ENCODE results near the gene CMTM8.

Gene CMTM8

DNA sequence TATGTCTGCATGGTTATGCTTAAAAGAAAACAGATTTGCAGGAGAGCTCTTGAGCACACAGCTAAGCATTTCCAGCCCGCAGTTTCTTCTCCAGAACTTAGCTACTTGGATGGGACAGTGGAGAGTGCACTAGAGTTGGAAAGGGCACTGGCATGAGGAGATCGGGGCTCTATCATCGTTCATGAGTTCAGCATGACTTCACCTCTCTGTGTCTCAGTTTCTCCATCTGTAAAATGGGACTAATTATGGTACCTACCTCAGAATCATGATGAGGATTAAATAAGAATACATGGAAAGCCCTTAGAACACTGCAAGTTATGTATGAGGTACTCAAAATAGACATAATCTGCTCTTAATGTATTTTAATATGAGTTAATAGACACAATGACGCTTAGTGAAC lies 69.9 kb downstream of the CMTM8 start:
- no peak for DNase-seq (ENCODE audit: low read depth)

DNA sequence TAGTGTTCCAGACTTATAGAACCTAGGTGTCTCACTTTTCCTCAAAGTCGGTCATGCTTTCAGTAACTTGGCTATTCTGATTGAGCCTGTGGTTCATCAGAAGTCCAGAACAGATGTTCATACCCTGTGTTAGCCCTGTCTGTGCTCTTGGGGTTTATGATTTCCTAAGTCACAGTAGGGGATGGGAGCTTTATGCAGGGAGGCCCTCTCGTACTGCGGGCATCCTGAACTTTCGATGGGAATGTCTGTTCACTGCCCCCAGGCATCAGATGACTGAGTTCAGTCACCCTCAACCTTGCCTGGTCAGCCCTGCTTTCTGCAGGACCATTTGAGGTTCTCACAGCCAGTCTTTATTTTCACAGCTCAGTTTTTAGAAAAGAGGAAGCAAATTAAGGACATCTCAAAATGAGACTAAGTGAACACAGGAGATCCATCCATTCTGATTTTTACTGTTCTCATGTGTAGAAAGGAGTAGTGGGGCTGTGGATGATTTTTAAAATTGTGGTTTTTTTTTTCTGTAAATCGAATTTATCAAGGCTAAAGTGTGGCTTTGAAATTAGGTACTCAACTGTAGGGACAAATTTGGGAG lies 71.3 kb downstream of the CMTM8 start:
- DNase-seq (ENCODE audit: low read depth) = no peak

- no peak for DNase-seq (ENCODE audit: low read depth)
These were observed 71.9 kb downstream of the CMTM8 start for GRCh38 chr3:32310336-32310735.

DNA sequence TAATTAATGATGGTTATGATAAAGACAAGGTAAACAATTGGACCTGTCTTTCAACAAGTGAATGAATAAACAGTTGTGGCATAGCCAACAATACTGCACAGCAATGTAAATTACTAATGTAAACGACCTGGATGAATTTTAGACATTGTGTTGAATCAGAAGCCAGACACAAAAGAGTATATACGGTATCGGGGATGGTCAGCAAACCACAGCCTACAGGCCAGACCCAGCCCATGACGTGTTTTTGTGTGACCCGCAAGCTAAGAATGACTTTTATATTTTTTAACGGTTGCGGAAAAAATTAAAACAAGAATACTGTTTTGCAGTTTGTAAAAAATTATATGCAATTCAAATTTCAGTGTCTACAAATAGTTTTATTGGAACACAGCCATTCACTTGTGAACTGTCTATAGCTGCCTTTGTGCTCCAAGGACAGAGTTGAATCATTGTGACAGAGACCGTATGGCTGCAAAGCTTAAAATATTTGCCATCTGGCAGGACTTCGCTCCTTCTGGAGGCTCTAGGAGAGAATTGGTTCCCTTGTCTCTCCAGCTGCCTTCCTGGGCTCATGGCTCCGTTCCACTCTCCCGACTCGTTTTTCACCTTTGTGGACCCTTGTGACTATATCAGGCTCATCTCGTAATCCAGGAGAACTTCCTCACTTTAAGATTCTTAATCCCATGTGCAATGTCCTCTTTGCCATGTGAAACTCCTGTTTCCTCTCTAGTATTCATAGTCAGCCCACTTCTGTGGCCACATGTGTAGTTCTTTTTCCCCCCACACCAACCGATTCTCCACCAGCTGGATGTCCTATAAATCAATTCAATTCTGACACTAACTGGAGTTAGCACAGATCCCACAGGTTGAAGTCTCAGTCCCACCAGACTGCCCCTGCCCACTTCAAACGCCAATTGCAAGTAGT lies 72.7 kb downstream of the CMTM8 start:
- DNase-seq (ENCODE audit: low read depth) = no peak

DNA sequence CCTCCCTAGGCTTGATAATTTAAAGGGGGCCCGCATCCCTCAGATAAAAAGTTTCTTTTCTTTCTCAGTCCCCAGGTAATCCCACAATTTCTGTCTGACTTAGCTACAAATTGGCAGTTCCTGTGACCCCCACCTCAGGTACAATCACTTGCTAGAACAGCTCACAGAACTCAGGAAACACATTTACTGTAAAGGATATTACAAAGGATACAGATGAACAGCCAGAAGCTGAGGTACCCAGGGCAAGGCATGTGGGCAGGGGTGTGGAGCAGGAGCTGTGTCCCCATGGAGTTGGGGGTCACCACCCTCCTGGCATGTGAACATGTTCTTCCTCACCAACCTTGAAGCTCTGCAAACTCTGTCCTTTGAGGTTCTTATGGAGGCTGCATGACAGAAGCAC lies 73.8 kb downstream of the CMTM8 start:
- DNase-seq (ENCODE audit: low read depth) = no peak

DNA sequence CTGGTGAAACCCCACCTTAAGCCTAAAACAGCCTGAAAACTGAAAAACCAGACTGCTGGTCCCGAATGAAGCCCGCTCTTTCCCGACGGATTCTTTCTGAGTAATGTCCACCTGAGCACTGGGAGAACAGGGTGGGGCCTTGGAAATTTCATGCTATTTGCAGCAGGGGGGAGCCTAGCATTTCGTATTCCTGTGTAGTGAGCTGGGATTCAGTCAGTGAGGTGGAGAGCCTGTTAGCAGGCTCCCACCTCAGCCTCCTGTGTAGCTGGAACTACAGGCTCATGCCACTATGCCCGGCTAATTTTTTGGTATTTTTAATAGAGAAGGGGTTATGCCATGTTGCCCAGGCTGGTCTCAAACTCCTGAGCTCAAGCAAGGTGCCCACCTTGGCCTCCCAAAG lies 74.7 kb downstream of the CMTM8 start:
- no peak for DNase-seq (ENCODE audit: low read depth)

DNA sequence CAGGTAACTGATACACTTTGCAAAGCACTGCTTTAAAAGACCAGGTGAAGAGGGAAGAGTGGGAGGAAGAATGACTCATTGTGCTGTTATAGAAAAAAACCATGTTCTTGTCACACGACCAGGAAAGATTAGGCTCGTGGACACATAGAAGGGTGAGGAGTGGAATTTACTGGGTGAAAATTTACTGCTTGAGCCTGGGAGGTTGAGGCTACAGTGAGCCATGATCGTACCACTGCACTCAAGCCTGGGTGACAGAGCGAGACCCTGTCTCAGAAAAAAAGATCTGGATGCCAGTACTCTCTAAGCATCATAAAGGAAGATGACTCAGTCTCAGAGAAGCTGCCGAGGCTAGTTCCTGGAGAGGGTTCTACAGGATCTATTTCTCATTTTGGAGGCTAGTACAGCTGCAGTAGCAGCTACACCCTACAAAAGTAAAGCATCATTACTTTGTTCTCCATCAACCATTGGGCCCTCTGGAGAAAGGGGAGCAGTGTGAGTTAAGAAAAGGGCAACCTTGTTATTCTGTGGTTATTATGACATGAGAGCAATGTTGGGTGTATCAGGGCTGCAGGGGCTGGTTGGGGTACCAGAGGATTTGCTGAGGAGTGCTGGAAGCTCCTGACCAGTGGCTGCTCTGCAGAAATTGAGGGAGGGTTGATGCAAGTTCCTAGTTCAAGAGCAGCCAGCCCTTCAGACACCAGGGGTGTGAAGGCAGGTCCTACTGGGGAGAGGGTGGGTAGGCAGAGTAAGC lies 75.4 kb downstream of the CMTM8 start:
- peak; percentile 31 for DNase-seq (ENCODE audit: low read depth)

- DNase-seq (ENCODE audit: low read depth) = no peak
These were observed 77.0 kb downstream of the CMTM8 start for GRCh38 chr3:32315441-32315840.

DNA sequence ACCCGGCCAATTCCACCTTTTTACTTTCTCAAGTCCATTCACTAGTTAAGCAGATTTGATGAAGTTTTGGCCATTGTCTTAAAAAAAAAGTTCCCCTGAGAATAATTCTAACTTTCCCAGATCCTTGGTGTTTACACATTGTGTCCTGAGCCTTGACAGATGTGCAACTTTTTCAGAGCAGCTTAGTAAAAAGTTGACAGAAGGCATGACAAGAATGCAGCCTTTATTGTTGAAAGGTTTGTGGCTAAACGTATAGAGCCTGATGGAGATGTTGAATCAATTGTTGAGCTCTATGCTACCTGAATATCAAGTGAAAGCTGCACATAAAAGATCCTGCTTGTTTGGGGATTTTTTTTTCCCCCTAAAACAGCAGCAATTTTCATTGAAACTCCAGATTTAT lies 77.8 kb downstream of the CMTM8 start:
- DNase-seq (ENCODE audit: low read depth) = no peak

GRCh38 chr3:32316976-32317375 lies 78.5 kb downstream of the CMTM8 start:
- DNase-seq (ENCODE audit: low read depth) = no peak

DNA sequence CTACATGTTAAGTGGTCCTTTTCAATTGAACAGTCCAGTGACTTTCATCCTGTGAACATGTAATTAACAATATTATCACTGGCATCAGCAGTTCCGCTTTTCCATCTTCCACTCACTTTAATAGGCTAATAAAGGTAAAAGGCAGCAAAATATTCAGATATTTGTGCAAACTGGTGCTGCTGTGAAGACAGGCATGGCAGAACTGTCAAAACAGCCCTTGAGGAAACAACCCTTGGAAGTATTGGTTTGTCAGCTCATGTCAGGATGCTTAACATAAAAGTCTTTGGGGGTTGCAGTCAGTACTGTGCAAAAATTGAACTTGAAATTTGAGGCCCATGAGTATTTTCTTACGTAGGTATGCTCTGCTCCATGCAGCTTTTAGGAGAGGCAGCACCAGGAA lies 81.1 kb downstream of the CMTM8 start:
- no peak for DNase-seq (ENCODE audit: low read depth)

DNA sequence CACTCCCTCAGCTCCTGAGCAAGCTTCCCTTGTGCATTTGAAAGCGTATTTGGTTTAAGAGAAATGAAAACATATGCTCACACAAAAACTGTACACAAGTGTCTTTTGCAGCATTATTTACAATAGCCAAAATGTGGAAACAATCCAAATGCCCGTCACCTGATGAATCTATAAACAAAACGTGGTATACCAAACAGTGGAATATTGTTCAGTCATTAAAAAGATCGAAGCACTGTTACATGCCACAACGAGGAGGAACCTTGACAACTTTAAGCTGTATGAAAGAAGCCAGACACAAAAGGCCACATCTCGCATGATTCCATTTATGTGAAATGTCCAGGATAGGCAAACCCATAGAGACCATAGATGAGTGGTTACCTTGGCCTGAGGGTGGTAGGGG lies 81.6 kb downstream of the CMTM8 start:
- DNase-seq (ENCODE audit: low read depth) = no peak

- no peak for DNase-seq (ENCODE audit: low read depth)
These were observed 82.8 kb downstream of the CMTM8 start for GRCh38 chr3:32321095-32321790.

GRCh38 chr3:32322311-32322710 lies 83.8 kb downstream of the CMTM8 start:
- no peak for DNase-seq (ENCODE audit: low read depth)

- no peak for DNase-seq (ENCODE audit: low read depth)
These were observed 85.1 kb downstream of the CMTM8 start for GRCh38 chr3:32323604-32324003.

- no peak for DNase-seq (ENCODE audit: low read depth)
These were observed 86.7 kb downstream of the CMTM8 start for GRCh38 chr3:32325201-32325600.

DNA sequence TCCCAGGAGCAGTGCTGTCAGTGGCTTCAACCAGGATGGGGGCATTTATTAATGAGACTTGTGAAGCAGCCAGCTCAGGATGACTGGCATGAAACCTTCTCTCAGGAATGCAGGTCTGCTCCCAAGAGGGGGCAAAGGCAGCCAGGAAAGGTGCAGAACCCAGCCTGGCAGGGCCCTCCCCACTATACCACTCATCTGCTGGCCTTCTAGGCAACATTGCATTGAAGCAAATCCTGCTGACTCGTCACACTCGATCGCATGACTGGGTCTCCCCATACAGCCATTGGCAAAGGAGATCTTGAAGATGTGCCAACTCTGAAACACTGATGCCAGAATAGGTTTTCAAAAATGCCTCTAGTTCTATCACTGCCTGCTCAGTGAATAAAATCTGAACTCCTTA lies 87.4 kb downstream of the CMTM8 start:
- no peak for DNase-seq (ENCODE audit: low read depth)

DNA sequence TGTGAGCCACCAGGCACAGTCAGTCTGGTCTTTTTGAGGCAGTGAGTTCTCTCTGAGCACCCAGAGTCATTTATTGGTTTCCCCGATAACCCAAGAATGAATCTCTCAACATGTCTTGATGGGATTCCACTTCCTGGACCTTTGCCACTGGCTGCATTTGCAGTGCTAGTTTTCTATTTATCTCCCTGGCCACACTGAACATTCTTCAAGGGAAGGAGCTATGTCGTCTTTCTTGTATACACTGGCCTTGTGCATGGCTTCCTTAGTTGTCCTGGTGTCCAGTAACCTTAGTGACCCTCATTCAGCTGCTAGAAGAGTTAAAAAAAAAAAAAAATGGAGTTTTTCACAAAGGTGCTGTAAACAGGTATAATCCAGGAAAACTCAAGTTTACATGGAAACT lies 88.3 kb downstream of the CMTM8 start:
- no peak for DNase-seq (ENCODE audit: low read depth)

GRCh38 chr3:32334675-32335074 lies 96.2 kb downstream of the CMTM8 start:
- no peak for DNase-seq (ENCODE audit: low read depth)

DNA sequence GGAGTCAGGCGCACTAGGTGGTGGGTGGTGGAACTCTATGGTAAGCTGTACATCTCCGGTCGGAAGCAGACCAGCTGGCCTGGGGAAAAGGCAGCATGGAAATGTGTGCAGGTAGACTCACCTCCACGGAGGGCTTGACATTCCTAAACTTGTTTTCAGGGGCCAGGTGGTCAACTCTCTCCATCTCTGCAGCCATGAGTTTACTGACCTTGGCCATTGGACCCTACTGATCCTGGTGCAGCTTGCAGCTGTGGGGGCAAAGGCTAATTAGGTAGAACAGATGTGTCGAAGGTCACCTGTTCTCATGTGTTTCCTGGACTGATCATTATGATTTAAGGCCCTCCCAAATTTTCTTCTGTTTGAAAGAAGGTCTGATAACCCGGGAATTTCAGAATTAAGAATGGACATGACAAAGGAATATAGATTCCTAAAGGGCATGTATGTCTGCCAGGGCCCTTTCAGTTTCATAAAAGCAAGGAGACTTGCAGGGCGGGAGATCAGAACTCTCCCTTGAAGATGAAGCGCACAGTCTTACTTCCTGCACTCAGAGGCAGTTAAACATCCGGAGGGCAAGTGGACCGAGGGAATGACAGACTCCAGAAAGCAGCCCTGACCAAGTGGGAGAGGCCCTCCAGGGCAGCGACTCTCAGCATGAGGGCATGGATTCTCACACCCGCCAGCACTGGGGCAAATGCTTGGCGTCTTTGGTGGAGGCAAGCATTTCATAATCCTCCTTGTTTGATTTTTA lies 97.1 kb downstream of the CMTM8 start:
- DNase-seq (ENCODE audit: low read depth) = no peak

- no peak for DNase-seq (ENCODE audit: low read depth)
These were observed 97.6 kb downstream of the CMTM8 start for GRCh38 chr3:32336113-32336498.

GRCh38 chr3:32337505-32337904 lies 99.0 kb downstream of the CMTM8 start:
- no peak for DNase-seq (ENCODE audit: low read depth)
